ENCODE results near the gene CDC42EP3.

DNA sequence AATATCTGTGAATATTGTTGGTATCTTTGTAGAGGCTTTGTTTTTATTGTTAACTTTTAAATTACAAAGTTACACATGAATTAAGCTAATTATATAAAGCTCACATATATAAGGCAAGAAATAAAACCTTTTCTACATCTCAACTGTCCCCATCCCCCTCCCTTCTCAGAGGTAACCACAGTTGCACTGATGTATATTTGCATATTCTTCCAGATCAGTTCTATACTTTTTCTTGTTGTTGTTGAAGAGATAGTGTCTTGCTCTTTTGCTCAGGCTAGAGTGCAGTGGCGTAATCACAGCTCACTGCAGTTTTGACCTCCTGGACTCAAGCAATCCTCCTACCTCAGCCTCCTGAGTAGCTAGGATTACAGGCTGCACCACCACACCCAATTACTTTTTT is 36.0 kb upstream of the CDC42EP3 start:
- no peak for TF ChIP-seq POLR2A (IDR thresholded peaks at IDR 0.05; ENCODE audit: low read length)
- no peak for TF ChIP-seq GATA1 (IDR thresholded peaks at IDR 0.05; ENCODE audit: low read depth, low read length)

Measured in erythroblast (primary cell).